GM12891 (cell line): ENCODE data around the gene OPRL1.

Source experiments
- POLR2A ChIP-seq: IDR thresholded peaks from 2 replicates; pipeline ENCODE4 v1.6.1; 2011; ENCODE audit warnings: low read depth, low read length, control low read depth
- POLR2AphosphoS5 ChIP-seq: IDR thresholded peaks from 2 replicates; pipeline ENCODE4 v1.6.1; 2011; ENCODE audit warnings: low read depth, low read length, control low read depth
- SPI1 ChIP-seq: IDR thresholded peaks from 2 replicates; pipeline ENCODE4 v1.6.1; 2011; ENCODE audit warnings: low read depth, low read length, control low read depth

DNA sequence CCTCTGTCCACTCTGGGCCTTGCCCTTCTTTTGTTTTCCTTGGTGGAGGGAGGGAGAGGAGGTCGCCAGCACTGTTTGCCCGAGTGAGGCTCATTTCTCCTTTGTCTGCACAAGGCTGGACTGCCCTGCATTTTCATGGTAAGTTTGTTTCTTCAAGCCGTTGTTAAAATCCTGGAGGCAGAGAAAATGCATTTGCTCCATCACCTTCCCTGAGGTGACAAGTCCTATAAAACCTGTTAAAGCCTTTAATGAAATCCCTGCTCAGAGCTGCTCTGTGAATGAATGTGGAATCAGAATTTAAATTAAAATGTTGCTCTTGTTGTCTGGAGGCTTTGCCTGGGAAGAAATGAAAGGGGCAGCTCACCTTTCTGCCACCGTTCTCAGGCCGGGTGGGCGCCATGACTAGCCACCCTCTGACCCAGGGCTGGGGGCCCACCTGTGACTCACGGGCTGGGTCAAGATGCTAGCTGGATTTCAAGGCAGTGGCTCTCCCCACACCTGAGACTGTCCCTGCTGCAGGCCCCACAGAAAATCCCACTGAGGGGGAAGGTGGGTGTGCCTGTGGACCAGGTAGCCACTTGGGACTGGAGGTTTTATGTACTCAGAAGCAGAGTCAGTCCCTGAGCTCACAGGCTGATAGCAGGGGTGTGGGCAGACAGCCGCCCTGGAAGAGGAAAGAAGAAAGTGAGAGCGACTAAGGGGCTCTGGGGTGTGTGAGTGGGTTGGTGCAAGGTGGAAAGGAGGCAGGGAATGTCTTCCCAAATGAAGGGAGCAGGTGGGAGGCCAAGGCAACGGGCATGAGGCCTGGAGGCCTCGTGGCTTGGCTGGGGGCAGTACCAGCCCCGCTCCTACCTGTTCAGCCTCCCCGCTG, 60.4 kb downstream of the OPRL1 start:
- TF ChIP-seq POLR2A (no peak), SPI1 (no peak), POLR2AphosphoS5 (no peak)
